DND-41 (cell line): ENCODE results near the gene RRAS.

Experiments used
- ATAC-seq: fragments of 200-7000 bp; cut with Tn5 transposase; 3 replicates; pipeline ENCODE4 v1.9.1; 2021; ENCODE audit warnings: low read depth; ENCODE audit not compliant: insufficient read depth
- DNase-seq: peaks from one replicate; pipeline ENCODE4 v3.0.0-alpha.2; 2020
- H2AFZ ChIP-seq: 2 replicates; pipeline ENCODE4 v1.6.0; 2012; ENCODE audit warnings: low read depth, low read length
- H3K27ac ChIP-seq: 2 replicates; pipeline ENCODE4 v1.5.1; 2012; ENCODE audit warnings: low read length, inconsistent platforms
- H3K27me3 ChIP-seq: fragments of 200-600 bp; sonication (generic); 2 replicates; pipeline ENCODE4 v1.6.0; 2012; ENCODE audit warnings: low read length, mild to moderate bottlenecking, inconsistent platforms; ENCODE audit not compliant: insufficient read depth, poor library complexity
- H3K36me3 ChIP-seq: 2 replicates; pipeline ENCODE4 v1.5.1; 2012; ENCODE audit warnings: low read length, inconsistent platforms; ENCODE audit not compliant: insufficient read depth
- H3K4me1 ChIP-seq: 2 replicates; pipeline ENCODE4 v1.5.1; 2012; ENCODE audit warnings: mild to moderate bottlenecking, low read length; ENCODE audit not compliant: insufficient read depth
- H3K4me2 ChIP-seq: 2 replicates; pipeline ENCODE4 v1.6.0; 2012; ENCODE audit warnings: mild to moderate bottlenecking, moderate library complexity, low read length, inconsistent platforms; ENCODE audit not compliant: insufficient read depth
- H3K4me3 ChIP-seq, 2 experiments: fragments of 200-600 bp in 1 of 2; shearing (Covaris generic) in 1 of 2; 2 replicates each; pipeline ENCODE4 v1.5.1; 2012 to 2016; ENCODE audit warnings: inconsistent platforms in 2 of 2, low read length in 2 of 2, mild to moderate bottlenecking in 2 of 2, low read depth in 1 of 2, moderate library complexity in 1 of 2
- H3K79me2 ChIP-seq: 2 replicates; pipeline ENCODE4 v1.6.0; 2012; ENCODE audit warnings: low read length, inconsistent platforms; ENCODE audit not compliant: insufficient read depth
- H3K9ac ChIP-seq: 2 replicates; pipeline ENCODE4 v1.6.0; 2012; ENCODE audit warnings: low read depth, mild to moderate bottlenecking, inconsistent platforms, low read length, moderate library complexity
- H3K9me3 ChIP-seq: 2 replicates; pipeline ENCODE4 v1.5.1; 2012; ENCODE audit warnings: low read length, moderate library complexity, mild to moderate bottlenecking, inconsistent platforms; ENCODE audit not compliant: insufficient read depth, severe bottlenecking
- H4K20me1 ChIP-seq: 2 replicates; pipeline ENCODE4 v1.6.0; 2012; ENCODE audit warnings: low read length; ENCODE audit not compliant: insufficient read depth
- EZH2 ChIP-seq: IDR thresholded peaks from 3 replicates; pipeline ENCODE4 v1.6.1; 2012; ENCODE audit warnings: borderline replicate concordance, low read depth, mild to moderate bottlenecking, moderate library complexity, low read length, inconsistent platforms; ENCODE audit not compliant: severe bottlenecking
- TF ChIP-seq, protein P1 (sequence below): IDR thresholded peaks from 2 replicates; pipeline ENCODE4 v1.5.1; 2012; ENCODE audit warnings: borderline replicate concordance, low read length, moderate library complexity, mild to moderate bottlenecking; ENCODE audit not compliant: poor library complexity, severe bottlenecking; ENCODE audit errors: extremely low read depth

The RRAS gene

GRCh38 chr19:49687566-49688316 is 47.8 kb upstream of the RRAS start:
- ATAC-seq (no peak), DNase-seq (no peak)
- H4K20me1 ChIP-seq = peaks cover 52% of the 10 kb centered on the region
- no peak overlapping the region for H3K27ac ChIP-seq
- H2AFZ ChIP-seq = no peak overlapping the region
- H3K4me3 ChIP-seq = no peak overlapping the region
- no peak overlapping the region for H3K4me2 ChIP-seq
- no peaks in the 10 kb centered on the region for H3K27me3 ChIP-seq
- TF ChIP-seq, protein P1, sequence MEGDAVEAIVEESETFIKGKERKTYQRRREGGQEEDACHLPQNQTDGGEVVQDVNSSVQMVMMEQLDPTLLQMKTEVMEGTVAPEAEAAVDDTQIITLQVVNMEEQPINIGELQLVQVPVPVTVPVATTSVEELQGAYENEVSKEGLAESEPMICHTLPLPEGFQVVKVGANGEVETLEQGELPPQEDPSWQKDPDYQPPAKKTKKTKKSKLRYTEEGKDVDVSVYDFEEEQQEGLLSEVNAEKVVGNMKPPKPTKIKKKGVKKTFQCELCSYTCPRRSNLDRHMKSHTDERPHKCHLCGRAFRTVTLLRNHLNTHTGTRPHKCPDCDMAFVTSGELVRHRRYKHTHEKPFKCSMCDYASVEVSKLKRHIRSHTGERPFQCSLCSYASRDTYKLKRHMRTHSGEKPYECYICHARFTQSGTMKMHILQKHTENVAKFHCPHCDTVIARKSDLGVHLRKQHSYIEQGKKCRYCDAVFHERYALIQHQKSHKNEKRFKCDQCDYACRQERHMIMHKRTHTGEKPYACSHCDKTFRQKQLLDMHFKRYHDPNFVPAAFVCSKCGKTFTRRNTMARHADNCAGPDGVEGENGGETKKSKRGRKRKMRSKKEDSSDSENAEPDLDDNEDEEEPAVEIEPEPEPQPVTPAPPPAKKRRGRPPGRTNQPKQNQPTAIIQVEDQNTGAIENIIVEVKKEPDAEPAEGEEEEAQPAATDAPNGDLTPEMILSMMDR = no peak
- TF ChIP-seq EZH2 = no peak
- H3K79me2 ChIP-seq = peaks cover 10% of the 10 kb centered on the region; the same call in 1 of the 2 replicates
- H3K36me3 ChIP-seq = peaks cover 65% of the 10 kb centered on the region
- H3K9me3 ChIP-seq = no peaks in the 10 kb centered on the region
- H3K9ac ChIP-seq = no peak overlapping the region
- H3K4me1 ChIP-seq = no peaks in the 10 kb centered on the region

DNA sequence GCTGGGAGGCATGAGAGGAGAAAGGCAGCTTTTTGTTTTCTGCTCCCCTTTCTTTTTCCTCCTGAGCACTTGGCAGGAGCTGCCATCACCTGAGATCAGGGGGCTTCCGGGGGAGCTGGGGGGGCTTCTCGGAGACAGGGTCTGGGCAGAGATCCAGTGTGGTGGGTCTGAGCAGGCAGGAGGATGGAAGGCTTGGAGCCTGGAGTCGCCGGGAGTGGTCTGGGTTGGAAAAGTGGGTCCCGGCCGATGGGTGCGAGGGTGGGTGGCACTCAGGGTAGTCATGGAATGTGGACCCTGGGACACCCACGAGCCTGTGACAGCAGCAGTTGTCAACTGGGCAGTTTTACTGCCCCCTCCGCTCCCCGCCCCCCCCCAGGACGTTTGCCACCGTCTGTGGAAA is 47.2 kb upstream of the RRAS start:
- Histone ChIP-seq H4K20me1 (peaks cover 56% of the 10 kb centered on the region), H3K4me1 (no peaks in the 10 kb centered on the region)
- ATAC-seq = no peak

GRCh38 chr19:49686503-49687088 is 46.7 kb upstream of the RRAS start:
- DNase-seq (no peak), ATAC-seq (no peak)
- H3K4me1 ChIP-seq = no peaks in the 10 kb centered on the region
- H3K27me3 ChIP-seq = no peaks in the 10 kb centered on the region
- no peaks in the 10 kb centered on the region for H3K9me3 ChIP-seq
- no peak overlapping the region for H3K9ac ChIP-seq
- H3K79me2 ChIP-seq = peaks cover 20% of the 10 kb centered on the region
- H4K20me1 ChIP-seq = peaks cover 61% of the 10 kb centered on the region
- H3K27ac ChIP-seq = no peak overlapping the region
- no peak overlapping the region for H3K4me2 ChIP-seq
- H3K4me3 ChIP-seq = no peak overlapping the region
- H2AFZ ChIP-seq = no peak overlapping the region
- H3K36me3 ChIP-seq = peaks cover 76% of the 10 kb centered on the region
- no peak for TF ChIP-seq EZH2
- TF ChIP-seq, protein P1 = no peak

More for the DNA sequence above, 47.2 kb upstream of the RRAS start:
- TF ChIP-seq, protein P1 = no peak
- TF ChIP-seq EZH2 = no peak
- Histone ChIP-seq H2AFZ (no peak overlapping the region), H3K27me3 (no peaks in the 10 kb centered on the region), H3K9me3 (no peaks in the 10 kb centered on the region), H3K79me2 (peaks cover 14% of the 10 kb centered on the region), H3K36me3 (peaks cover 71% of the 10 kb centered on the region), H3K4me3 (no peak overlapping the region), H3K9ac (no peak overlapping the region), H3K4me2 (no peak overlapping the region), H3K27ac (no peak overlapping the region)
- no peak for DNase-seq
